SJCRH30 (cell line): ENCODE results near the gene LYL1. TPM values are rescaled to one million over a fixed set of nuclear protein-coding genes. Genes with fewer than 3 reads are reported as not detected.

ENCODE experiments used
- DNase-seq, 2 experiments: peaks; one replicate each; pipeline ENCODE4 v3.0.0-alpha.2; 2015 to 2020
- H3K27ac ChIP-seq: fragments of 250-450 bp; sonication (Bioruptor Pico); 2 replicates; pipeline ENCODE4 v1.5.1; 2020; ENCODE audit warnings: mild to moderate bottlenecking, moderate library complexity
- H3K27me3 ChIP-seq: fragments of 250-450 bp; sonication (Bioruptor Pico); 2 replicates; pipeline ENCODE4 v1.5.1; 2020; ENCODE audit warnings: mild to moderate bottlenecking, moderate library complexity
- H3K36me3 ChIP-seq: fragments of 250-450 bp; sonication (Bioruptor Pico); 2 replicates; pipeline ENCODE4 v1.5.1; 2020; ENCODE audit warnings: mild to moderate bottlenecking, moderate library complexity
- H3K4me1 ChIP-seq: fragments of 250-450 bp; sonication (Bioruptor Pico); 2 replicates; pipeline ENCODE4 v1.5.1; 2020; ENCODE audit warnings: mild to moderate bottlenecking, moderate library complexity
- H3K4me3 ChIP-seq: fragments of 250-450 bp; sonication (Bioruptor Pico); 2 replicates; pipeline ENCODE4 v1.5.1; 2020; ENCODE audit warnings: mild to moderate bottlenecking, moderate library complexity
- H3K9me3 ChIP-seq: fragments of 250-450 bp; sonication (Bioruptor Pico); replicated peaks from 2 replicates; pipeline ENCODE4 v1.5.1; 2020; ENCODE audit warnings: mild to moderate bottlenecking, moderate library complexity
- total RNA-seq: library from RNA; depleted of rRNA; stranded (reverse); fragments of >200 nt; shearing (Covaris generic); gene quantifications from 2 replicates; pipeline ENCODE4 v1.2.3, GENCODE V29; 2014

The LYL1 gene
- total RNA-seq, 1 experiment from 2014 or later: 0.08 TPM

DNA sequence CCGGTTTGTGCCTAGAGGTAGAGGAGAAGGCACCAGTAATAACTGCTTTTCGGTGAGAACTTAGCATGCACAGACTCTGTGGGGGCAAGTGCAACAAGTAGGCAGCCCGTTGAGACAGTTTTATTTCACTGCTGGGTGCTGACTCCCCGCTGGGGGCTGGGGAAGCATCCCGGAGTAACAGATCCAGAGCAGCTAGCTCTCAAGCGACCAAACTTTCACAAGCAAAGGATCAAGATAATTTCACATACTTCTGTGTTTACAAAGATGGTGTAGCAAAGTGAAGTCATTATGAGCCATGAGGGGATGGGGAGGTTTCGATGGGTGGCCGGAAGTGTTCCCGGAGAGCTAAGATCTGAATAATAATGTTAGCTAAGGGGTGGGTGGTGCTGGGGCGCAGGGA lies 18.2 kb upstream of the LYL1 start:
- Histone ChIP-seq H3K36me3 (peaks cover 28% of the 10 kb centered on the region), H3K4me1 (no peaks in the 10 kb centered on the region), H3K9me3 (no peaks in the 10 kb centered on the region), H3K4me3 (no peak overlapping the region), H3K27ac (no peak overlapping the region), H3K27me3 (no peaks in the 10 kb centered on the region)
- no peak for DNase-seq

DNA sequence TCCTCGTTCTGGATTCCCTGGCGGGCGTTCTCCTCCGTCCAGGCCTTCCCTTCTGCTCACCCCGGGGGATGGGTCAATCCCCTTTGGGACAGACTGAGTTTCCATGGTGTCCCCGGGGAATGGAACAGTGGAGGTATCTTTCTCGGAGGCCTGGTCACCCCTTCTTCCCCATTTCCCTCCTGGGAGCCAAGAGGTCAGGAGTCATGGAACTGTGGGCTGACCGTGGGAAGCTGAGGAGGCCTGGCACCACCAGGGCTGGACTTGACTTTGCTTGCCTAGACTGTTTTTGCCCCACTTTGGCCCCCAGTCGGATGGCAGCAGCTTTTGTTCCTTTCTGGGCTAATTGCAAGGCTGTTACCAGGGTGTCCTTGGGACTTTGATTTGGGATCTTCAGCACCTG lies 17.4 kb upstream of the LYL1 start:
- peaks cover 27% of the 10 kb centered on the region for H3K36me3 ChIP-seq

DNA sequence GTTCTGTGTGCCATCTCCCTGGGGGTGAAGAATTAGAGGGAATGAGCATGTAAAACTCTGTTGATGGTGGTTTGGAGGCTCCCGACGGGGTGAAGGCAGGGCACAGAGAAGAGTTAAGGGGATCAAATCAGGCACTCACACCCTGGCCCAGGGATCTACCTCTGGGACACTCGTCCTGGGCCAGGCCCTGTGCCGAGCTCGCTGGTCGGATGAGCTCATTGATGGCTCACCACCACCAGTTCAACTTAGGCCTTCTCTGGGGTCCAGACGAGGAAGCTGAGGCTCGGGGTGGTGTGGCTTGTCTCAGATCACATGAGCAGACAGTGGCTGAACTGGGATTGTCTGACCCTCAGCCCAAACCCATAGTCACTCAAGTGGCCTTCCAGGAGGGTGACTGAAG lies 17.0 kb upstream of the LYL1 start:
- Histone ChIP-seq H3K4me3 (no peak overlapping the region), H3K4me1 (no peaks in the 10 kb centered on the region; the same call in 1 of the 2 replicates), H3K36me3 (peaks cover 27% of the 10 kb centered on the region), H3K27me3 (no peaks in the 10 kb centered on the region), H3K27ac (no peak overlapping the region), H3K9me3 (no peaks in the 10 kb centered on the region)
- DNase-seq: no peak

More for the DNA sequence above, 17.4 kb upstream of the LYL1 start:
- H3K27me3 ChIP-seq: no peaks in the 10 kb centered on the region
- no peak overlapping the region for H3K4me3 ChIP-seq
- no peaks in the 10 kb centered on the region for H3K9me3 ChIP-seq
- H3K4me1 ChIP-seq: no peaks in the 10 kb centered on the region; the same call in 1 of the 2 replicates
- no peak for DNase-seq
- H3K27ac ChIP-seq: no peak overlapping the region

DNA sequence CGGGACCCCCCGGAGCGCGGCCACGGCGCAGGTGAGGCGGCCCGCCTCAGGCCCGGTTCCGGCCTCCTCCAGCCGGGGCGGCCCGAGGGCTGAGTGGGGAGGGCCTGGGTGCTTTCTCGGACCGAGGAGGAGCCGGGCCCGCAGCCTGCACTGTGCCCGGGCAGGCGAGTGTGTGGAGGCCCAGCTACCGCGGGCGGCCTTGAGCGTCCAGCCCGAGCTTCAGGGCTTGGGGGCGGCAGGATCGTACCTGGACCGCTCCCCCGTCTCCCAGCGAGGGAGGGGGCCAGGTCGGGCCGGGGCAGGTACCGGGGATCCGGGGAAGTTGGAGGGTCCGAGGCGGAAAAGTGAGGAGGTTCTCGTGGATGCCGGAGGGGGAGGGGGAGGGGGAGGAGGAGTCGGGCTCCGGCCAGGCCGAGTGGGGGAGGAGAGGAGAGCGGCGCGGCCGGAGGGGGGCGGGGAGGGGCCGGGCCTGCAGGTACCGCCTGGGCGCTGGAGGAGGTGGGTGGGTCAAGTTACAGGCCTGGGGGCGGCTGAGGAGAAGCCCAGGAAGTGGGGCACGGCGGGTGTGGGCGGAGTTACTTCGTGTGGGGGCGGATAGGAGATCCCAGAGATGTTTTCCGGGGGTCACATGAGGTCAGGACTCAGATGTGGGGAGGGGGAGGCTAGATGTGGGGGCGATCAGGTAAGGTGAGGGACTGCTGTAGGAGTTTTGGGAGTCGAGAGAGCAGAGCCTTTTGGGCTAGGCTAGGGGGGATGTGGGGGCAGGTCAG lies 16.0 kb upstream of the LYL1 start:
- H3K27ac ChIP-seq: peak overlapping the region; percentile 67; the same call in 1 of the 2 replicates
- peak; percentile 81 to 88 for DNase-seq
- H3K36me3 ChIP-seq: peaks cover 28% of the 10 kb centered on the region
- peak overlapping the region; percentile 98 for H3K4me3 ChIP-seq
- H3K27me3 ChIP-seq: no peaks in the 10 kb centered on the region
- no peaks in the 10 kb centered on the region for H3K9me3 ChIP-seq
- no peaks in the 10 kb centered on the region; the same call in 1 of the 2 replicates for H3K4me1 ChIP-seq

DNA sequence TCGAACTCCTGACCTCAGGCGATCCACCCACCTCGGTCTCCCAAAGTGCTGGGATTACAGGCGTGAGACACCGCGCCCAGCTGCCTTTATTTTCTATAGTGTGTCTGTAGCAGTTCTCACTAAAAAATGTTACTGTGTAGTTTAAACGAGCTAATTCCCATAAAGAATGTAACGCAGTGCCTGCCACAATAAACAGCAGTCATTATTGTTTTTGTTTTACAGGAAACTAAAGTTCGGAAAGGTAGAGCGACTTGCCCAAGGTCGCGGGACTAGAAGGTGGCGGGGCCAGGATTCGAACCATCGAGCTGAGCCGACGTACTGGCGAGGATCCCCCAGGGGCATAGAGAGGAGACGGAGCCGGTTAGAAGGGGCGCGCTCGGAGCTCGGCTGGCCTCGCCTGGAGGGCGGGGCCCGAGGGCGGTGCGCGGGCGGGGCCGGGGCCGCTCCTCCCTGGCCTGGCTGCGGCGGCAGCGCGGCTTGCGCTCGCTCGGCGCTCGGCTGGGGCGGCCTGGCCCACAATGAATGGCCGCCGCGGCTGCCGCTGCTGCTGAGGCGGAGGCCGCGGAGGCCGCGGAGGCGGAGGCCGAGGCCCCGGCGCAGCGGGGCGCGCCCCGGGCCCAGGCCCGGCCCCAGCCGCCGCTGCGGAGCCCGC lies 15.2 kb upstream of the LYL1 start, which contains the start of gene NACC1:
Gene NACC1, plus strand, starts transcription at position 493 of the 652 bp plus-strand sequence. CDS start 16,944 bp downstream, outside the sequence.
- peak; percentile 96 to 98 for DNase-seq
- Histone ChIP-seq H3K4me1 (no peaks in the 10 kb centered on the region; the same call in 1 of the 2 replicates), H3K27ac (peak within 1 kb of the TSS; percentile 67; the same call in 1 of the 2 replicates), H3K9me3 (no peaks in the 10 kb centered on the region), H3K36me3 (peaks cover 30% of the 10 kb centered on the region), H3K27me3 (no peaks in the 10 kb centered on the region), H3K4me3 (peak within 1 kb of the TSS; percentile 98)

DNA sequence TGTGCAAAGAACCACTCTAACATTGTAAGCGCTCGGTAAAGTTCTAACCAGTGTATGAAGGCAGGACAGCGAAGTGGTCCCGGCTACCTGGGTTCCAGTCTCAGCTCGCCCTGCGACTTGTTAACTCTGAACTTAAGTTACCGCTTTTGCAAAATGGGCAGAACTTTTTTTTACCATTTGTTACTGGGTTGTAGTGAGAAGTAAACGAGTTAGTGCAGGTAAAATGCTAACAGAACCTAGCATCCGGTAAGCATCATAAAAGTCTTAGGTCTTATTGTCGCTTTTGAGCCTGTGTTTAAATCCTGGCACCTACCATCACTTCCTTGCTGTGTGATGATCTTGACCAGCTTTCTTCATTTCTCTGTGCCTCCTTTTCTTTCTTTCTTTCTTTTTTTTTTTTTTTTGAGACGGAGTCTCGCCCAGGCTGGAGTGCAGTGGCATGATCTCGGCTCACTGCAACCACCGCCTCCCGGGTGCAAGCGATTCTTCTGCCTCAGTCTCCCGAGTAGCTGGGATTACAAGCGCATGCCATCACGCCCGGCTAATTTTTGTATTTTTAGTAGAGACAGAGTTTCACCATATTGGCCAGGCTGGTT lies 14.6 kb upstream of the LYL1 start:
- H3K27ac ChIP-seq: peak overlapping the region; percentile 95; the same call in 1 of the 2 replicates
- peak in 1 of 2 experiments; percentile 38 for DNase-seq
- H3K27me3 ChIP-seq: no peaks in the 10 kb centered on the region
- H3K4me1 ChIP-seq: no peaks in the 10 kb centered on the region; the same call in 1 of the 2 replicates
- H3K9me3 ChIP-seq: no peaks in the 10 kb centered on the region
- H3K4me3 ChIP-seq: peak overlapping the region; percentile 83
- H3K36me3 ChIP-seq: peaks cover 30% of the 10 kb centered on the region

DNA sequence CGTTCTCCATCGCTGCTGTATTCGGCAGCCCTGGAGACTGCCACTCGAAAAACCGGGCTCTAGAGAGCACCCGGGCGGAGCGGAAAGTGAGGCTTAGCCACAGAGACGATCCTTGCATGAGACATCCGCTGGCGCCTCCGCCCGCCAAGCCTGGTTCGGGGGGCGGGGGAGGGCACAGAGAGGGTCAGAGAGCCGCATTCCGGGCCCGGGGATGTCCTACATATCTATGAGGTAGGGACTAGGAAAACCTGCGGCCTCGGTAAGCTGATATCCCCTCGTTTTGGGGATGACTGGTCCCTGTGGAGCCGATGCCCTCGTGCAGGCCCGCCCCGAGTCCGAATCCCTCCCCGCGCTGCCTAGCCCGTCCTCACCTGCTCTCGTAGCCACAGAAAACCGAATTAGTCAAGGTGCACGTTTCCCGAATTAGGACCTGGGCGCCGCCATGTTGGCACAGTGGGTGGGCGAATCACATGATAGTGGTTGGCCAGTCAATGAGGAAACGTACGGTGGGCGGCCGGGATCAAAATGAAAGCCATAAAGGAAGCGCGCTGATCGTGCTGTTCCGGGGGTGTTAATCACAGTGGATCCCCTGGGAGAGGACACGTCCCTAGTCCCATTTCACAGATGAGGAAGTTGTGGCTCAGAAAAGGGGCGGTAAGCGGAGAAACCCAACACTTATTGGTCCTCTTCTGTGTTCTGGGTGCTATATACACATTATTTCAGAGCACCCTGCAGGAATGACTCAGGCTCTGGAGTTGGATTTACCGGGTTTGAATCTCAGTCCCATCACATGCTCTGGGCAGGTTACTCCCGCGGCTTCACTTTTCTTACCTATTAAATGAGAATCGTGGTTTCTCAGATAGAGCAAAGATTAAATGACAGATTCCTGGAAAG lies 13.9 kb upstream of the LYL1 start, which contains the start of gene TRMT1:
Gene TRMT1, minus strand, starts transcription at position 459 of the 894 bp plus-strand sequence. Its CDS starts 341 bp downstream, at position 118.
- Histone ChIP-seq H3K27ac (peak within 1 kb of the TSS; percentile 95), H3K27me3 (no peaks in the 10 kb centered on the region), H3K36me3 (peaks cover 31% of the 10 kb centered on the region), H3K4me3 (peak within 1 kb of the TSS; percentile 83), H3K9me3 (no peaks in the 10 kb centered on the region), H3K4me1 (no peaks in the 10 kb centered on the region; the same call in 1 of the 2 replicates)
- DNase-seq: peak; percentile 98

DNA sequence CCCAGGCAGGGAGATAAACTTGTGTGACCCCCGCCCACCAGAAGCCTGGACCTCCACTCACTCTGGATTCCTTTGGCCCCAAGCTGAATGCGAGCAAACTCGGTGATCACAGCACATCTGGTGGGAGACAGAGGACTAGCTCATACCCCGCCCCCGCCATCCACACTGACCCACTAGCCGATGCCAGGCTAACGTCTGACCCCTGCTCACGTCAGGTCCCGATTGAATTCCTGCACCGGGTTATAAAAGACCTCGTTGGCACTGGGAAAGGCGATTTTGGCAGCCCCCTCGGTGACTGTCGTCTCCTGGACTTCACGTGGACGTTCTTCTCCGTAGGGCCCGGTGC lies 13.3 kb upstream of the LYL1 start:
- H3K4me3 ChIP-seq: peak overlapping the region; percentile 83
- DNase-seq: no peak
- peak overlapping the region; percentile 95 for H3K27ac ChIP-seq
- H3K9me3 ChIP-seq: no peaks in the 10 kb centered on the region
- H3K27me3 ChIP-seq: no peaks in the 10 kb centered on the region
- H3K36me3 ChIP-seq: peaks cover 29% of the 10 kb centered on the region
- H3K4me1 ChIP-seq: no peaks in the 10 kb centered on the region; the same call in 1 of the 2 replicates

DNA sequence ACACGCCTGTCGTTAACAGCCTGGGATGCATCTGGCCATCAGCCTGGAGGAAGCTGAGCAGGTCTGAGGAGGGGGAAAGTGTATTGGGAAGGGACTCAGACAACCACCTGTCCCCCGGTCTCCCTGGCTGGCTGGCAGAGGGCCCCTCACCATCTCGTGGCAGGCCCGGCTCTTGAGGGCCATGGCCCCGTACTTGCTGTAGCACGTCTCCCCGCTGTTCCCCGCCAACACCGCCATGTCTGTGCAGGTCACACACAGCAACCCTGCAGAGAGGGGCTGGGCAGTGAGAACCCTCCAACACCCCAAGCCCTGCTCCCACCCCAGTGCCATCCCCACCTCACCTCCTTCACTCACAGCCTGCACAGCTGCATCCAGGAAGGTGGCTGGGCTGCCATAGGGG lies 9.9 kb upstream of the LYL1 start:
- no peaks in the 10 kb centered on the region for H3K27me3 ChIP-seq
- H3K9me3 ChIP-seq: no peaks in the 10 kb centered on the region
- H3K4me1 ChIP-seq: no peaks in the 10 kb centered on the region; the same call in 1 of the 2 replicates
- H3K4me3 ChIP-seq: no peak overlapping the region
- H3K27ac ChIP-seq: no peak overlapping the region
- peaks cover 48% of the 10 kb centered on the region for H3K36me3 ChIP-seq
- DNase-seq: no peak

DNA sequence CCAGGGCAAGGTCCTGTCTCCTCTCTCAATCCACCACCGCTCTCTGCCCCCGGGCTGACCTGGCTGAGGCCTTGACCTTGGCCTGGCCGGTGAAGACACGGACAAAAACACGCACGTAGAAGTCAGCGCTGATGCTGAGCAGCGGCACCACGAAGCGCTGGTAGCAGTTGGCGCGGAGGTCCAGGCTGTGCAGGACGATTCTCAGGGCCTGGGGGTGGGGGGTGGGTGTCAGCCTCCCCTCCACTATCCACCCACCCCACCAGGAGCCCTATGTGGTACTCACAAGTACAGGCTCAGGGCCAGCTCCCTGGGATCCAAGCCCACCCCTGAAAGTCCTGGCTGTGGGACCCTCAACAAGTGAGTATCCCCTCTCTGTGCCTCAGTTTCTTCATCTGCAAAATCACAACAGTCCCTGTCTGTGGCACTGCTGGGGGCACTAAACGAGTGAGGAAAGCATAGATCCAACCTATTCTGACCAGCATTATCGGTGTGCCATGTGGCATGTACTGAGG lies 7.5 kb upstream of the LYL1 start:
- no peak for DNase-seq
- Histone ChIP-seq H3K4me1 (no peaks in the 10 kb centered on the region), H3K4me3 (no peak overlapping the region), H3K36me3 (peaks cover 55% of the 10 kb centered on the region), H3K27ac (no peak overlapping the region), H3K9me3 (no peaks in the 10 kb centered on the region), H3K27me3 (no peaks in the 10 kb centered on the region)

DNA sequence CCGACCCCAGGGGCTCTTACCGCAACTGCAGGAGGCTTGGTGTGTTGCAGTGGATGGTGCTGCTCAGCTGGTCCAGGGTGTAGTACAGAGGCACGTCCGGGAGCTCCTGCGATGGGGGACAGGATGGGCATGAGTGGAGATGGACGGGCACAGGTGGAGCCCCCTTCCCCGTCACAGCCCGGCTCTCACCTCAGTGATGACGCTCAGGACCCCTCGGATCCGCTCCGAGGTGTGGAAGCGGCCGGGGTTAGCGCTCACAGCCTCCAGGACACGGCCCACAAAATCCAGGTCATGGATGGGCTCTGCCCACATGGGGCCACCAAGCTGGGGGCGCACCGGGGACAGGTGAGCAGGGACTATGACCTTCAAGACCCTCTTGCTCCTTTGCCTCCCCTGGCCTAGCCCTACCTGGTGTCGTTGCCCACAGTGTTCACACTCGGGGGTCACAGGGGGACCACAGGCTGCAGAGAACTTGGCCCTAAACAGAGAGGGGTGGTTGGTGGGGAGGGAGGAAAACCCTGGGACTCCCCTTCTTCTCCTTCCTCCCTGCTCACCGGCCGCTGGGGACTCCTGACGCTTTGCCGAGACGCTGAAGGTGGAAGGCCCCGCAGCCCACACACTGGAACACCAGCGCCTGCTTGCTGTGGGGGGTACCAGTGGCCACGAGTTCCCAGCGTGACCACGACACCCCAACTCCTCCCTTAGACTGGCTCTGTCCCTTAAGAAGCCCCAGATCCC lies 6.9 kb upstream of the LYL1 start:
- H3K27me3 ChIP-seq: no peaks in the 10 kb centered on the region
- no peak overlapping the region for H3K27ac ChIP-seq
- no peaks in the 10 kb centered on the region for H3K9me3 ChIP-seq
- no peak overlapping the region for H3K4me3 ChIP-seq
- DNase-seq: no peak
- H3K36me3 ChIP-seq: peaks cover 50% of the 10 kb centered on the region
- no peaks in the 10 kb centered on the region for H3K4me1 ChIP-seq

DNA sequence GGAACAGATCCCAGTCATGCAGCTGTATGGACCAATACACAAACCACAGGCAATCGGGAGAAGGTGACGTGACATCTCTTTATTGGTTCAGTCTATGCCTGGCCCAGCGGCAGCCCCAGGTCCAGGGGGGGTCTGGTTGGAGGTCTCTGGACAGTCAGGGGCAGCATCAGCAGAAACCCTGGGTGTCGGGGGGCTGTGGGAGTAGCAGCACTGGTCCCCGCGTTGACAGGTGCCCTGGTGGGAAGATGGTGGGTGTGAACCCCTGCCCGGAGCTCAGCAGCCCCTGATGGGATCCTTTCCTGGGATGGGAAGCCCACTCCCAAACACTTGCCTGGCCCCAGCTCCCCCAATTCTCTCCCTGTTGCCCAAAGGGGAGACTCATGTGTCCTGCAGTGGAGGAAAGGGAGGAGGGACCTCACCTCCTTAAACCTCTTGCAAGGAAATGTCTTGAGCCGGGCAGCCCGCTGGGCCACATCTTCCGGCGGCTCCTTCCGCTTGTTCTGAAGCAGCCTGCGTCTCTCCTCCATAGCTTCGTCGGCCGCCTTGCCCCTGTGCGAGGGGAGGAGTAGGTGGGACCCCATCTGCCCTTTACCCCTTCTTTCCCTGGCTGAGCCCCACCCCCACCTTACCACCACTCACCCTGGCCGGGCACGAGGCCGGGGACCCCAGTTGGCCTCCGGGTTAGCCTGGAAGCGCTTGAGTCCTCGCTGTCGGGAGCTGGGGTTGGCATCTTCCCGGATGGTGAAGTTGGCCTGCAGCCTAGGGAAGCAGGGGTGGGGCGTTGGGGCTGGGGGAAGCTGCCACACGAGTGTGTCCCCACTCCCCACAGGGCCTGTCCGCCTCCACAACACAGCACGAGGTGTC lies 2.4 kb upstream of the LYL1 start:
- Histone ChIP-seq H3K27me3 (no peaks in the 10 kb centered on the region), H3K27ac (no peak overlapping the region), H3K4me3 (no peak overlapping the region), H3K36me3 (peaks cover 25% of the 10 kb centered on the region), H3K9me3 (no peaks in the 10 kb centered on the region), H3K4me1 (no peaks in the 10 kb centered on the region)
- no peak for DNase-seq
